Renal cortex interstitium (tissue), 11 donors: ENCODE data around the gene NUPR1. TPM values are rescaled to one million over a fixed set of nuclear protein-coding genes. Genes with fewer than 3 reads are reported as not detected.
"Not testable (repeated sequence)": the region's sequence is repeated elsewhere in the genome, so short reads cannot be mapped to it uniquely, and the experiment has no call there.

Experiments used
- DNase-seq, 11 donors: peaks; one replicate each; pipeline ENCODE4 v3.0.0-alpha.2; 2013; ENCODE audit warnings: low read depth in 9 of 11, low spot score in 4 of 11; ENCODE audit errors: extremely low read depth in 1 of 11
- polyA plus RNA-seq, 3 donors: library from polyadenylated mRNA; unstranded; fragments of 120-200 nt; gene quantifications; one replicate each; pipeline ENCODE4 v1.2.1, GENCODE V29; 2013; ENCODE audit not compliant: insufficient read length in 3 of 3

NUPR1 gene
- polyA plus RNA-seq, 3 donors: 7.7 to 11.7 (median 10.5) TPM

GRCh38 chr16:28534542-28535373, 4.0 kb downstream of the NUPR1 start:
- DNase-seq: no peak

- DNase-seq: no peak
These were observed 5.7 kb downstream of the NUPR1 start for GRCh38 chr16:28532940-28533647.

- DNase-seq: no peak
These were observed 6.7 kb downstream of the NUPR1 start for GRCh38 chr16:28531777-28532744.

- DNase-seq: no peak
These were observed 9.7 kb downstream of the NUPR1 start for GRCh38 chr16:28529124-28529523.

- DNase-seq: no peak
These were observed 10.3 kb downstream of the NUPR1 start for GRCh38 chr16:28528463-28528867.

- DNase-seq: no peak
These were observed 10.8 kb downstream of the NUPR1 start for GRCh38 chr16:28527985-28528384.

GRCh38 chr16:28527100-28527785, 11.5 kb downstream of the NUPR1 start:
- not testable (repeated sequence) for DNase-seq

GRCh38 chr16:28526201-28527099, 12.3 kb downstream of the NUPR1 start:
- DNase-seq: no peak

- no peak for DNase-seq
These were observed 14.0 kb downstream of the NUPR1 start for GRCh38 chr16:28524681-28525171.

GRCh38 chr16:28522792-28523191, 16.0 kb downstream of the NUPR1 start:
- no peak for DNase-seq

GRCh38 chr16:28521436-28521835, 17.3 kb downstream of the NUPR1 start:
- DNase-seq: no peak

- DNase-seq: no peak
These were observed 18.1 kb downstream of the NUPR1 start for GRCh38 chr16:28520672-28521071.

GRCh38 chr16:28514246-28514645, 24.5 kb downstream of the NUPR1 start:
- DNase-seq: no peak

- DNase-seq: no peak
These were observed 25.1 kb downstream of the NUPR1 start for GRCh38 chr16:28513484-28514181.

GRCh38 chr16:28511801-28512789, 26.7 kb downstream of the NUPR1 start:
- DNase-seq: no peak

GRCh38 chr16:28511031-28511430, 27.7 kb downstream of the NUPR1 start:
- no peak for DNase-seq
